Measurements from ENCODE around the gene EIF6.

DNA sequence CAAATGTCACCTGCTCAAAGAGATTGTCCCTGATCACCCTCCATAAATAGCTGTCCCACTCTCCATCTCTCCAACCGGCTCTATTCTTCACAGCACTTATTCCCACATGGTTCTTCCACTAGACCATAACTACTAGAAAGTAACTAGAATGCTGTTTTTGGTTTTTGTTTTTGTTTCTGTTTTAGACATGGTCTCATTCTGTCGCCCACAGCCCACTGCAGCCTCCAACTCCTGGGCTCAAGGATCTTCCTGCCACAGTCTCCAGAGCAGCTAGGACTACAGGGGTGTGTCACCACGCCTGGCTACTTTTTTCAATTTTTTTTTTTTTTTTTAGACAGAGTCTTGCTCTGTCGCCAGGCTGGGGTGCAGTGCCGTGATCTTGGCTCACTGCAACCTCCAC lies 45.8 kb downstream of the EIF6 start:
- no peak for TF ChIP-seq GATA2 (IDR thresholded peaks at IDR 0.05; ENCODE audit: low read depth, low read length)
- TF ChIP-seq GATA3 (IDR thresholded peaks at IDR 0.05; ENCODE audit: low read depth, low read length) = no peak

All from SH-SY5Y (cell line).